Transverse colon (tissue), 4 donors: Measurements from ENCODE around the gene XAGE2. TPM values are rescaled to one million over a fixed set of nuclear protein-coding genes. Genes with fewer than 3 reads are reported as not detected.

Experiments
- DNase-seq: peaks from one replicate; pipeline ENCODE4 v3.0.0-alpha.2; 2019
- H3K27ac ChIP-seq, 4 donors: fragments of 200-600 bp; sonication (generic); 2 replicates each; pipeline ENCODE4 v1.5.1; 2016 to 2018; ENCODE audit warnings: inconsistent platforms in 4 of 4
- H3K27me3 ChIP-seq: fragments of 200-600 bp; sonication (generic); 2 replicates; pipeline ENCODE4 v1.5.1; 2017; ENCODE audit warnings: inconsistent platforms
- H3K36me3 ChIP-seq, 4 donors: fragments of 200-600 bp; sonication (generic); 2 replicates each; pipeline ENCODE4 v1.5.1; 2017 to 2019; ENCODE audit warnings: inconsistent platforms in 4 of 4
- H3K4me1 ChIP-seq, 4 donors: fragments of 200-600 bp; sonication (generic); 2 replicates each; pipeline ENCODE4 v1.5.1; 2017 to 2020; ENCODE audit warnings: inconsistent platforms in 4 of 4
- H3K4me3 ChIP-seq, 4 donors: fragments of 200-600 bp; sonication (generic); 1 replicate in 1 of 4; 2 replicates in 3 of 4; pipeline versions ENCODE4 v1.5.1 to v1.6.1; 2017 to 2019; ENCODE audit warnings: inconsistent platforms in 4 of 4
- H3K9me3 ChIP-seq, 2 donors: fragments of 200-600 bp; sonication (generic); 2 replicates each; pipeline ENCODE4 v1.5.1; 2017 to 2019; ENCODE audit warnings: inconsistent platforms in 2 of 2
- CTCF ChIP-seq, 5 experiments: fragments of 200-600 bp in 3 of 5; fragments of 450-650 bp in 2 of 5; sonication (generic) in 3 of 5; IDR thresholded peaks; 1 replicate in 2 of 5; 2 replicates in 3 of 5; pipeline ENCODE4 v1.5.1; 2016 to 2017; ENCODE audit warnings: antibody characterized with exemption in 5 of 5, inconsistent platforms in 3 of 5, mild to moderate bottlenecking in 2 of 5, moderate library complexity in 1 of 5
- EP300 ChIP-seq: sonication (generic); formaldehyde crosslinking; IDR thresholded peaks from one replicate; pipeline ENCODE4 v1.6.1; 2017; ENCODE audit warnings: antibody characterized with exemption, low read depth
- POLR2A ChIP-seq: fragments of 450-650 bp; IDR thresholded peaks from one replicate; pipeline ENCODE4 v1.6.1; 2016; ENCODE audit warnings: antibody characterized with exemption, mild to moderate bottlenecking, moderate library complexity
- POLR2AphosphoS5 ChIP-seq, 3 donors: sonication (generic); formaldehyde crosslinking; IDR thresholded peaks; one replicate each; pipeline ENCODE4 v1.6.1; 2016; ENCODE audit warnings: antibody characterized with exemption in 3 of 3
- WGBS, 2 donors: methylation state at CpG; one replicate each; pipeline ENCODE4 v1.1.5; 2018; ENCODE audit warnings: low coverage in 1 of 2; 5-methylcytosine and 5-hydroxymethylcytosine counted together
- in situ Hi-C, 4 donors: fragments of 200-750 bp; cut with MboI; loops; one replicate each; pipeline versions ENCODE4 v1.15.0 to v1.15.1; 2017; ENCODE audit warnings: low sequenced_read_pairs in 3 of 4, low pct_ligation_motif_present in 1 of 4, low pct_unique_long_range_greater_than_20kb in 1 of 4
- intact Hi-C: fragments of 100-400 bp; cut with DNase I; formaldehyde crosslinking; loops from one replicate; pipeline ENCODE4 v1.15.1; 2023; ENCODE audit warnings: low total_unique reads
- small RNA-seq, 4 donors: library from RNA; depleted of rRNA; stranded (forward); fragments of <200 nt; gene quantifications; one replicate each; pipeline ENCODE3, GENCODE V24; 2016
- total RNA-seq, 4 donors: library from RNA; depleted of rRNA; stranded (reverse); fragments of >200 nt; gene quantifications; one replicate each; pipeline ENCODE4 v1.1.0, GENCODE V29; 2016

Gene XAGE2
- total RNA-seq, 4 donors from 2014 or later: not detected

DNA sequence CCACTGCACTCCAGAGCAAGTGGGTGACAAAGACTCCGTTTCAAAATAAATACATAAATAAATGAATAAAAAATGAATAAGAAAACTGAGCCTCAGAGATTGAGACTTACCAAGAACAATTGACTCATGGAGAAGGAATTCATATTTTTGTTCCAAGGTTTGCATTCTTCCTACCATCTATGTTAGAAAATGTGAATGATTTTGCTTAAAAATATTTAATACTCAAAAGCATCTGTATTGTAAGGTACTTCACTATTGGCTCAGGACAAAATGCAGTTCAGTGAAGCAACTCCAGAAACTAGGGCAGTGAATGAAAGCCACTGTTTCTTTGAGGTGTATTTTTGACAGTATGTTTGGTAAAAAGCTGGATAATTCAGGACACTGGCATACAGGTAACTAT is 54.1 kb downstream of the XAGE2 start:
- H3K4me3 ChIP-seq: no peak overlapping the region
- in situ Hi-C loops (no loop called here), intact Hi-C loops (no loop called here)
- no peaks in the 10 kb centered on the region for H3K27me3 ChIP-seq
- H3K27ac ChIP-seq: no peak overlapping the region
- 56% methylated on average over 1 of the region's 1 CpG; no CpG with 5 or more reads in 1 of the 2 donors for WGBS, 2 donors
- no peaks in the 10 kb centered on the region for H3K4me1 ChIP-seq
- no peak for DNase-seq
- no peaks in the 10 kb centered on the region for H3K9me3 ChIP-seq
- TF ChIP-seq POLR2A (no peak), CTCF (IDR thresholded peaks at IDR 0.05) (no peak), EP300 (no peak), POLR2AphosphoS5 (IDR thresholded peaks at IDR 0.05) (no peak)
- no peaks in the 10 kb centered on the region for H3K36me3 ChIP-seq

DNA sequence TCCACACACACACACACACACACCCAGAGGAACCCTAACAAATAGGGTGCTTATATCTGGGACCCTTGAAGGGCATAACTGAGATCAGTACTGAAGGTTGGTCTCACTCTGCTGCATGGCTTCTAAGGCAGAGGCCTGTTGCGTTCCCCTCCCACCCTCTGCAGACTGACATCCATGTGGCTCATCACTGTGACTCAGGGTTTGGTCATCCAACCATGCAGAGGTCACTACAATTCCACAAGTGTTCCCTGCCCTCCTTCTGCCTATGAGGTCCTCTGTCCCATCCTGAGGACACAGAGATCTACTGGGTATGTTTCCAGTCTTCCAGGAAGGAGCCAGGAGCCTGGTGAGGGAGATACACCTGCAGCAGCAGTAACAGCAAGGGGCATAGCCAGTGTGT is 55.8 kb downstream of the XAGE2 start:
- WGBS, 2 donors: 95% methylated on average over 1 of the region's 1 CpG; no CpG with 5 or more reads in 1 of the 2 donors
- Histone ChIP-seq H3K4me3 (no peak overlapping the region), H3K27me3 (no peaks in the 10 kb centered on the region), H3K9me3 (no peaks in the 10 kb centered on the region), H3K36me3 (no peaks in the 10 kb centered on the region), H3K4me1 (no peaks in the 10 kb centered on the region), H3K27ac (no peak overlapping the region)
- TF ChIP-seq POLR2A (no peak), CTCF (IDR thresholded peaks at IDR 0.05) (no peak), EP300 (no peak), POLR2AphosphoS5 (IDR thresholded peaks at IDR 0.05) (no peak)
- DNase-seq: no peak
- intact Hi-C loops (no loop called here), in situ Hi-C loops (no loop called here)

Small RNAs within 50 kb of the gene (small RNA-seq; reads per million reads assigned to genes)
- 0 reads per million in 4 donors for gene MIR8088

Other genes with a start within 250 kb of the XAGE2 start
- gene MAGED4, start 184.1 kb upstream of the XAGE2 start, total RNA-seq: 10 to 100 TPM in 1 of 4 donors, 1 to 10 TPM in 1, under 1 TPM in 1, not detected in 1; 0.68 to 21.5 (median 1.1) TPM
- gene XAGE1A, start 126.8 kb downstream of the XAGE2 start, total RNA-seq: not detected
- gene XAGE1B, start 148.0 kb downstream of the XAGE2 start, total RNA-seq: not detected